HG03139 (cell line): Measurements from ENCODE around the gene XYLT1.

ENCODE experiments used
- ATAC-seq: cut with Tn5 transposase; IDR thresholded peaks from one replicate; pipeline ENCODE4 v1.9.1; 2021; ENCODE audit not compliant: unreplicated experiment

Gene XYLT1

DNA sequence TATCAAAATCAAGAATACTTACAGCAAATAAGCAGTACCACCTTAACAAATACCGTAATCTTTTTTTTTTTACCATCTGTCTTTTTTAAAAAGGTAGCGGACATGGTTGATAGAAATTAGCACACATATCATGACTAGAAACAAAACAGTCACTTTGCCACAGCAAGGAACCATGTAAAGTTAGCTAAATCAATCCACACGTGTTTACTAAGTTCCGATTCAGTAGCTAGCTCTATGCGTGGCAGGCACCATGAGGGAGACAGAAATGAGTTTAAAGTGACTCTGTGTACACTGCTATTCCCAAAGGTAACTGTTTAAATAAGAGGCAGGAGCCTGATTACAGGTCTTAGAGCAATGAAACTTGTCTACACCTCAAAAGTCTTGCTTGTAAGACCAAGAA, 108.6 kb downstream of the XYLT1 start:
- no peak for ATAC-seq

DNA sequence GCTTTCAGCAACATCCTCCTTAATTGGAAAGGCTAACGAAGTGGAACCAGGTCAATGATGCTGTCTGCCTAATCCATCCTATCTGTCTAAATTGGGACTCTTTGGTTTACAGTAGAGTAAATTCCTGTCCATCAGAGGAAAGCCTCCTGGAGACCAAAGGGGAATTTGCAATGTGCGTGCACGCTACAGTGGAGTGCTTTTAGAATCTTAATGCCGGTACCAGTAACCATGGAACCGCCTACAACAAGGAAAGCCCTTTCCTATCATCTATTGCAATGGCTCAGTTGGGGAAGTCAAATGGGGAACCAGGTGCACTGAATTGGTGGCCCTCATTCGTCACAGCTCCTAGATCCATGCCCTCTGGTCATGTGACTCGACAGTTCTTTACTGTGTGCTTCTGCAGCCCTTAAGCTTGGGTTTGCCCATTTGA, 110.1 kb downstream of the XYLT1 start:
- no peak for ATAC-seq

DNA sequence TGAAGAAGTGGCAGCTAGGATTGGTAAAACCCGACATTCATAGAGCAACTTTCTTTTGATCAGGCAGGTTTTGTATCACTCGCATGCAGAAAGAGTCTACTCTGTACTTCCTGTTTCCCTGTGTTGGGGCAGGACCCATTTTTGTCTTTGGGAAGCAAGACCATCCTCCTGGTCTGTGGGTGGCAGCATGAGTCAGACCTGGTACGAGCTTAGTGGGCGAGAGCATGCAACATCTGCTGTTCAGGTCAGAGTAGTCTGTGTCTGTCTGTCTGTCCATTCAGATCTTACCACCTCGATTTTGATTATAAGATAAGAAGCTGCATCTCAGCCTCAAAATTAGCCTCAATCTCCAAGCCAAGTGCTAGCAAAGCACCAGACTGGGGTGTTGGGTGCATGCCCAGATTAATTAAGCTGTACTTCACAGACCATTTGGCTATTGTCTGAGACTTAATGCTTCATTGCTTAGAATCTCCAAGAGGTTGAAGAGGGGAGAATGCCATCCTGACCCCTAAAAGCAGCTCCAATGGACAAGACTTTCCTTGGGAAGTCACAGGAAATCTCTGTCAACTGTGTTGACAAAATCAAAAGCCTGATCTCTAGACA, 110.9 kb downstream of the XYLT1 start:
- no peak for ATAC-seq

DNA sequence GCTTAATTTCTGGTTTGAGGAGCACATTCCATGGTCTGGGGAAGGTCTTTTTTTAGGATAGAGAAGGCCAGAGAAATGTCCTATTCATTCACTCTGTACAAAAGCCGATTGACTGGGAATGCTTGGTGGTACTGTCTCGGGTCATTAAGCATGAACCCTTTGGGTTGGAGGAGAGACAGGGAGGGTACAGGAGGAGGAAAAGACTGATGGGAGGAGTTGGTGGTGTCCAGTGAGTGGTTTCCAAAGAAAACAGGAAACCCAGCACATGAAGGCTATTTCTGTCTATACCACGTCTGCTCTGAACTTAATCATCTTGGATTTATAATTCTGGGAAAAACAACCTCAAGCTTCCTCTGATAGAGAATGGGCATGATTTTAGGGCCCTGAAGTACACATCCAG, 111.9 kb downstream of the XYLT1 start:
- ATAC-seq, result no peak

DNA sequence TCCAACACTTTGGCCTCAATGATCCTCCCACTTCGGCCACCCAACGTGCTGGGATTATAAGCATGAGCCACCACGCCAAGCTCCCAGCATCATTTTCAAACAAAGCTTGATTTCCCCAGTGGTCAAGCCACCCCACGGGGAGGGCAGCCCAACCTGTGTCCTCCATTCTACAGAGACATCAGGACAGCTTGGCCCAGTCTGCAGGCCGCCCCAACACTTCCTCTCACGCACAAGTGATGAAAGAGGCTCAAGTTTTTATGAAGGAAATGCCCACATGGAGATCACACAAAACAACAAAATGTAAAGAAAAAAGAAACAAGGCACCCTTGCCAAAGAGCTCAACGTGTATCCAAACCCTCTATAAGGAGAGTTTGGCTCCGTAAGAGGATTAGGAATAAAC, 112.4 kb downstream of the XYLT1 start:
- ATAC-seq, result no peak

DNA sequence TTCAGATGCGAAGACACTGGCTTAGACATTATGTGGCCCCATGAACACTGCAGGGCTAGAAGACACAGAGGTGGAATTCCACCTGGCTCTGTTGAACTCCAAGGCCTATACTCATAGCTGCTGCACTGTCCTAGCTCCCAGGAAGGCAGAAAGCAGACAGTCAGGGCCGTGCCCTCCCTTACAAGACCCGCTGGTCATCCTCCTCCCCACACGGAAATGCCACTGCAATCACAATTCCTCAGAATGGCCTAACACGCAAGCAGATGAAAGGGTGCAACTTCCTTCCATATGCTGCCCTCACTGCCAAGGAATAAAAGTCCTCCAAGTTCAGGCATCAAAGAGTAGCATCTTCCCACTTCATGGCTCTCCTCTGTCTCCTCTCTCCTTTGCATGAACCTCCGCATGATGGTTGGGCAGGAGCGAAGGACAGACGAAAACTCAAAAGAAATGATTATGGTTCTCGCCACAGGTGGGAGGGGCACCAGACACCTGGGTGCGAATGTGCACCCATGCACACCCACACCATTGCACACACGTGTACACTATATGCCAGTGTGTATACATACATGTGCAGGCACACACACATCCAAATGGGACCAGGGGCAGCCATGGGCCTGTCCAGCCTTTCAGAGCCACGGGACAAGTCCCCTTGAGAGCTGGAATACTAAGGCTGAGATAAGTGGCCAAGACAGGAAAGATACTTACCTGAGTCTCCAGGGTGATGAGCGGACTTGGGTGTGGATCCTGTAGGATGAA, 113.3 kb downstream of the XYLT1 start:
- ATAC-seq, result no peak

DNA sequence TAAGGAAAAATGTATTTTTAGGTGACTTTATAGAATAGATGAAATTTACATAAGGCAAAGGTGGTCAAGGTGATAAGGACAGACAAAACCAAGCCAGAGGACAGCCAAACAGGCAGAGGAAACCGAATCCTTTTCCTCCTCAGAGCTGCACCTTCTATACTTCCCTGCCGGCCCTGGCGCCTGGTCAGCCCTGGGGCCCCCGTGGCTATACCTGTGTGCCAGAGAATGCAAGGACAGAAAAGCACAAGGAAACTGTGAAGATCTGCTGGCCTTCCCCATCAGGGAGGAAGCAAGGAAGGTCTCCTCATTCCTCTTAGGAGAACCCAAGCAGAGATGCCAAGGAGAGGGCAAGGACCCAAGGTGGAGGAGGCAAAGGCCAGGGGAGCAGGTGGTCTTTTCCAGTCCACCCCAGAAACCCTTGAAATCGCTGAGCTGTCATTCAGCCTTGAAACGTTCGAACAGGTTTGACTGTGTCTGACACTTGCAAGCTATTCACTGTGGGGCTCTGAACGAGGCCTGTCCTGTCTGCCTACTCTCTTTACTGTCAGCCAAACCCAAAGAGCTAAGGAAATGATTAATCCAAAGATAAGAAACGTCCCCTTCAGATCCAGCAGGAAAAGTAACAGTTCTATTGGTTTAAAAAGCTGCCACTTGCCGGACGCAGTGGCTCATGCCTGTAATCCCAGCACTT, 114.4 kb downstream of the XYLT1 start:
- no peak for ATAC-seq

DNA sequence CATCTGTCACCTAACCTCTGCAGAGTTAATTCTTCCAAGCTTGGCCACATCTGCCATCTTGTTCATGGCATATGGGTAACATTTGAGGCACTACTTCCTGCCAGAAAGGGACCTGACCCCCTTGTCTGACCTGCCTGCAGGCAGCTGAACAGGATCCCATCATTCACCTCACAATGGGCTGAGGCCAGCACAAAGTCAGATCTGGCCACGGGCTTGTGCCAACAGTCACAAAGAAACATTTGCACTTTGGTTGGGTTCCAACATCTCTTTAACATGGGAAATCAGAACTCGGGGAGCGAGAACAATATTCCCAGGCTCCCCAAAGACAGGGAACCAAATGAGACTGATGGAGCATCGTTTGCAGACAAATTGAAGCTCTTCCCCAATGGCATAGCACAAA, 116.1 kb downstream of the XYLT1 start:
- no peak for ATAC-seq

DNA sequence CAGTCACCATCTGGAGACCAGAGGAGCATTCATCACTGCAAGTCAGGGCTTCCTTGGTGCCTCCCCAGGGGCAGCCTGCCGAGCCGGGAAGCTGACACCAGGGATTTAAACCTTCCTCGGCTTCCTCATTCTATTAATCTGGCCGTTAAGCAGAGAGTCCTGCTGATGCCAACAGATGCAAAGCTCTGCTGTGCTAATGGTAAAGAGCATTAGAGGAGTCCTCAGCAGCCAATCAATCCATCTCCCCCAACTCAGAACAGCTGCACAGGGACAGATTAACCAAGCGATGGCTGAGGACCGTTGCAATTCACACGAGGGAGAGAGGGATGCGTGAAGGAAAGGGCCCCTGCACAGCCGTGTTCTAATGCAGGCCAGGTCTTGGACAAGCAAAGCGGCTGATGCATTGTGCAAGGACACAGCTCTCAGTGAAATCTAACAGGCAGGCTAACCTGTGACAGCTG, 116.6 kb downstream of the XYLT1 start:
- ATAC-seq, result no peak

DNA sequence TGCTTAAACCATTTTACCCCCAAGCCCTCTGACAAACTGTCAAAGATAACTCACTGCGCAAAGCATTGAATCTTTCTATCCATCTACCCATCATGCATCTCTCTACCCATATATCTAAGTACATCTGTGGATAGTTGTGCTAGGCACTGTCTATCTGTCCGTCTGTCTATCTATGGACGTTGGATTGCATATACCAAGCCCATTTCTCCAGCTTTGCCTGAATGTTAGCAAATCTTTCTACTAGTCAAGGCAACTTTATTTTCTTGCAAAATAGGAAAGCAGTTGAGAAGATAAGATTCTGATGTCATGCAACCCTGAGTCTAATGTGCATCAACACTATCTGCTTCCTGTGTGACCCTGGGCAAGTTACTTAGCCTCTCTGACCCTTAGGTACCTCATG, 117.2 kb downstream of the XYLT1 start:
- ATAC-seq, result no peak

DNA sequence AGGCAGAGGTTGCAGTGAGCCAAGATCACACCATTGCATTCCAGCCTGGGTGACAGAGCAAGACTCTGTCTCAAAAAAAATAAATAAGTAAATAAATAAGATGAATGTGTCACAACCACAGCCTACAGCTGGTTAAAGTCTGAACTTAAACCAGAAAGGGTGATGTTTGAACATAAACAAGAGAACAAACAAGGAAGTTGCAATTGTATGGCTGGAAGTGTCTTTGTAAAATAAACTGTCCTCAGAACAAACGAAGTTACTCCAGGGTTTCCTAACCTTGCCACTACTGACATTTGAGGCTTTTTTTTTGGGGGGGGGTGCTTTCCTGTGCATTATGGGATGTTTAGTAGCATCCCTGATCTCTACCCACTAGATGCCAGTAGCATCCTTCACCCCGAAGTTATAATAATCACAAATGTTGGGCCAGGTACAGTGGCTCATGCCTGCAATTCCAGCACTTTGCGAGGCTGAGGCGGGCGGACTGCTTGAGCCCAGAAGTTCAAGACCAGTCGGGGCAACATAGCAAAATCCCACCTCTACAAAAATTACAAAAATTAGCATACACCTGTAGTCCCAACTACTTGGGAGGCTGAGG, 119.2 kb downstream of the XYLT1 start:
- ATAC-seq, result no peak

DNA sequence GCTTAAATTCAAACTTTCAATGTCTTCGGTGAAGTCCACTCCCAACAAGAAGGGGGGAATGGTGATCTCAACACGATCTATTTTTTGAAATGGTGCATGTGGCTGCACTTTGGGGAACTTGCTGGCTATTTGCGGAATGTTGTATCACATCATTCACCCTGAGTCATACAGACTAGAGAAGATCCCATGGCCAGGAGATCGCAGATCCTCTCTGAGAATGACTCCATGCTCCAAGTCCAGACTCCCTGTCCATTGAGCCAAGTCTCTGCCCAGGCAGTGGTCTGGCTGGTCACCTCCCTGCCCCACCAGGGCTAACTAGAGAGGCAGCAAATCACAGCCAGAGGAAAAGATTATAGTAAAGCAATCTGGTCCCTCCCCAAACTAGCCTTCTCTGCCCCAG, 120.6 kb downstream of the XYLT1 start:
- no peak for ATAC-seq

DNA sequence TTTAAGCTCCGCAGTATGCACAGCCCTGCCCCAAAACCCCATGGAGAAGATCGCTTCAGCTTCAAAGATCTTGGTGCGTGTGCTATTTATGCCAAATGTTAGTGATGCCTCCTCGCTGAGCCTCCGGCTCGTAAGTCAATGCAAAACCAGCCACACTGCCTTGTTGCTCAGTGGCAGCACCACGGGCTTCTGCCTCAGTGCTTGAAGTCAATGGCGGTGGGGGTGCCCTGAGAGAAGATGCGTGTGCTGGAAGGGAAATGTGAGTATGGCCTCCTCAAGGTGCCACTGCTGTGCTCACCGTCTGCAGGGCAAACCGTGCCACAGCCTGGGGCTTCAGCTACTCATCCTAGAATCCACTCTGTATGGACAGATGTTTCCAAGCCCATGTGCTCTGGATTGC, 121.9 kb downstream of the XYLT1 start:
- ATAC-seq, result no peak

DNA sequence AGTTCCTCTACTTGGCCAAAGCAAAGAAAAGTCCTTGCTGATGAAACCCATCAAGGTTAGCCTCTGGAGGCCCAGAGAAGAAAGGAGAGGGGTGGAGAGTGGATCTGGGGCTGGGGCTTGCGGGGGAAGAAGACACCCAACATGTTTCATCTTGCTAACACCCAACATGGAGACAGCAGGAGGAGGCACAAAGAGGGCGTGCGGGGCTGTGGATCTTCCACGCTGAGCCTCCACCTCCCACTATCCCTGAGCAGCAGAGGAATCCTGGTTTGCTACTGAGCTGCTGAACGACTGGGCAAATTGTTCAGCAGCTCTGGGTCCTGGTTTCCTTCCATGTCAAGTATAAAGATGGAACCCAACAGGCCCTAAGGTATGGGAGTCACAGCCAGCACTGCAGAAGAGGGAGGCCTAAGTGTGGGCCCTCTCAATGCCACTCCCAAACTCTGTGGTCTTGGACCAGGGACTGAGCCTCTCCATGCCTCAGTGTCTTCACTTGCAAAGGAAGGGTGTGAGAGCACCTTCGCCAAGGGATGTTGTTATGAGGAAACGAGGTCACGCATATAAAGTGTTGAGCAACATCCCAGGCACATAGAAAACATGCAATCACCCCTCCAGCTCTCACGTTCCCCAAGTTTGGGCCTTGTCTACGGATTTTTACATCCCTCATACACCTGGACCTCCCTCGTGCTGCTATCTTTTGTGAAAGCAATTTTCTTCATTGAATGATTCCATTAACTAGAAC, 122.5 kb downstream of the XYLT1 start:
- ATAC-seq, result no peak

DNA sequence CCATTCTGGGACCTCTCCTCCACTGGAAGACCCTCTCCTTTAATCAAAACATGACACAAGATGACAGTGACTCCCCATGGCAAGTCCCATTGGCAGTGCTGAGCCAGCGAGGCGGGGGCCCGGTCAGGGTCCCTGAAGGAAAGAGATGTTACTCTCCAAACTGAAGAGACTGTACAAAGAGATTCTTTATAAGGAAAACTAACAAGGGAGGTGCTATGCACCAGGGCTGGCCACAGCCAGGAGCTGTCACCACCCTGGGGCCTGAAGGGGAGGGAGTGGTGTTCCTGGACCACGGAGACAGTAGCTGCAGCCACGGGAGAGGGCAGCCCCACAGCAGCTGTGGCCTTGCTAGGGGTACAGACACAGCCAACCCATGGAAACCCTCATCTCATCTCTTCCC, 123.1 kb downstream of the XYLT1 start:
- no peak for ATAC-seq

DNA sequence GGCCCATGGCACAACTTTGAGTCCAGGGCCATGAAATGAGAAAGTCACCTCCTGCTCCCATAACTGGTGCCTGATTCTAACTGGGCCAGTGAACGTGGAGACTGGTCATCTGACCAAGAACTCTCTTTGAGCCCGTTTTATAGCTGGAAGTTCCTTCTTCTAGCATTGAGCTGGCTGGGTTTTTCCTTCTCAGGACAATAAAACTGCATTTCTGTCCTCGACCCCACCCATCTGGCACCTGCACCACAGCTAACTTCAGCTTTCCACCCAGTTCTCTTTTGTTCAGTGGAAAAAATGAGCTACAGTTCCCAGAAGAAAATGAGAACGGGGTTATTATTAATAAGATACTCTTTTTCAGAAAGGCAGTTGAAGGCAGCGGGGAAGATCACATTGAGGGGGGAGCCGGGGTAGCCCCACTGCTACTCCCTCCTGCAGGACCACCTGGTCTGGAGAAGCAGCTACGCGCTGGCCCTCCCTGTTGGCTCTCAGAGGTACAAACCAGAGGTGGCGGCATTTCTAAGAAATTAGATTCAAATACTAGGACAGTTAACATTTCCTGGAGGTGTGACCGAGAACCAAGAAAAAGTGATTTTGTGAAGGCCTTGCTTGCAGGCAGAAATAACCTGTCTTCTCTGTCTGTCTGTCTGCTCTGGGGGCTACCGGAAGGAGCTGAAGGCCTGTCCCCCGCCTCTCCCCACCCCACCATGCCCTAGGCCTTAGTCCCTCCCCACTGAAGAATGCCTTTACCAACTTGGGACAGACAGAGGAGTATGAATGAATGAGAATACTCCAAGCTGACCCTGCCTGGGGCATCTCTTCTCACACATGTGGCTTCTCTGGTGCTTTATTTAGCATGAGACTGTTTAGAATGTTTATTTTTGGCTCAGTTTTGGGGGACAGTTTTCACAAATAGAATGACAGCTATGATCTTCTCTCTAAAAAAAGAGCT, 123.9 kb downstream of the XYLT1 start:
- ATAC-seq, result no peak

DNA sequence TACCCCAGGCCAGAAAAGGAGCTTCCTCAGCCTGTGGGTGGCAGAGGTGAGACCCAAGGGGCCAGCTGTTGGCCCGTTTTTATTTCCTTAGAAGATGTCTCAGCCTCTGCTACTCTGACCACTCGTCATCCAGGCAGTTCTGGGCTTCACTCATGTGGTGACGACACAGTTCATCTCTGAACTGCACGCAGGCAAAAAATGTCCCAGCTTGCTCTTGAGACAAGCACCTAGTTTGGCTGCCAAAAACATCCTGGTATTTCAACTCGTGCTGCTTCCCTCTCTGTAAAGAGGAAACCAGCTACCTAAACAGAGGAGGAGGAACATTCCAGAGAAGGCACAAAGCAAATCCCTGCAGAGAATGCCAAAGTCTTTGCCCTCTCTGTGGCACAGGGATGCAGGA, 125.7 kb downstream of the XYLT1 start:
- ATAC-seq, result no peak

DNA sequence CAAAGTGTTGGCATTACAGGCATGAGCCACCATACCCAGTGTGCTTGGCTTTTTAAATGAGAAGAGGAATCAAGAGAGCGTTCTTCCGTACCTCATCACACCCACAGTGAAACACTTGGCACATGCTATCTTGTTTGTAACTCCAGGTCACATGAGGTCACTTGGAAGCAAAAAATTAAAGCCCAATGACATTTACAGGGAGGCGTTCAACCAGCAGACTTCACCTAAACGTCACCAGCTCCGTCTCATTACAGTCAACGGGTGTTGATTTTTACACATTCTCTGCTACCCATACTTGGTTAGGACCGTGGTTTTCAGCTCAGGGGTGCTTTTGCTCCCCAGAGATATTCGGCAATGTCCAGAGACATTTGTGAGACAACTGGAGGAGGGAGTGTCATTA, 127.0 kb downstream of the XYLT1 start:
- no peak for ATAC-seq

DNA sequence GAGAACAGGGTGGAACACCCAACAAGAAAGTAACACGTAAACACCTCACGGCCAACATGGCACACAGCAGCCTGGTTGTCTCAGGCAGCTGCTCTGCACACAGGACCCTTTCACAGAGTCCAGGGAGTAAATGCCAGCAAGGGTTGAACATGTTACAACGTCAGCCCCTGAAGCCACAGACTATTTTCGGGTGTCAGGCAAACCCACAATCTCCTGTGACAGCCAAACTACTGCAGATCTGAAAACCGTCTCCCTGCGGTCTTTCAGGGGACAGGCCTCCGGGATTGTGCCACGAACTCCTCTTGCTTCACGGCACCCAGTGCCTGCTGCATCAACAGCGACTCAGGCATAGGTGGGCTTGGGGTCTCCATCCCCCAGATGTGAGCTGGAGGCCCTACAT, 127.7 kb downstream of the XYLT1 start:
- ATAC-seq, result no peak

DNA sequence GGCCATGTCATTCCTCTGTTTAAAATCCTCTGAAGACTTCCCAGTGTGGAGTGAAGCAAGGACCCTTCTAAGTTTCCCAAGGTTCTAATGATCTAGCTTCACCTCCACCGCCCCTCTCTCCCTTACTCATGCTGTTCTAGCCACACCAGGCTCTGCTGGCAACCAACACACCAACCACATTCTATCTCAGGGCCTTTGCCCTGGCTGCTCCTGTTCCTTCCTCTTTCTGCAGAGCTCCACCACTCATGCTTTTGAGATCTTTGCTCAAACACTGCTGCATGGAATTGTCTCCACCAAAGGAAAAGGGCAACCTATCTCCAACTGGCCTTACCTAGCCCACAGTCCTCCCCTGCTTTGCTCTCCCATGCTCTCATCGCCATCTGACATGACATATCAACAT, 128.7 kb downstream of the XYLT1 start:
- ATAC-seq, result no peak
